ENCODE results near the gene CLIP4. TPM values are rescaled to one million over a fixed set of nuclear protein-coding genes. Genes with fewer than 3 reads are reported as not detected.

Gene CLIP4
- total RNA-seq, 1 experiment from 2014 or later = 0.39 TPM

DNA sequence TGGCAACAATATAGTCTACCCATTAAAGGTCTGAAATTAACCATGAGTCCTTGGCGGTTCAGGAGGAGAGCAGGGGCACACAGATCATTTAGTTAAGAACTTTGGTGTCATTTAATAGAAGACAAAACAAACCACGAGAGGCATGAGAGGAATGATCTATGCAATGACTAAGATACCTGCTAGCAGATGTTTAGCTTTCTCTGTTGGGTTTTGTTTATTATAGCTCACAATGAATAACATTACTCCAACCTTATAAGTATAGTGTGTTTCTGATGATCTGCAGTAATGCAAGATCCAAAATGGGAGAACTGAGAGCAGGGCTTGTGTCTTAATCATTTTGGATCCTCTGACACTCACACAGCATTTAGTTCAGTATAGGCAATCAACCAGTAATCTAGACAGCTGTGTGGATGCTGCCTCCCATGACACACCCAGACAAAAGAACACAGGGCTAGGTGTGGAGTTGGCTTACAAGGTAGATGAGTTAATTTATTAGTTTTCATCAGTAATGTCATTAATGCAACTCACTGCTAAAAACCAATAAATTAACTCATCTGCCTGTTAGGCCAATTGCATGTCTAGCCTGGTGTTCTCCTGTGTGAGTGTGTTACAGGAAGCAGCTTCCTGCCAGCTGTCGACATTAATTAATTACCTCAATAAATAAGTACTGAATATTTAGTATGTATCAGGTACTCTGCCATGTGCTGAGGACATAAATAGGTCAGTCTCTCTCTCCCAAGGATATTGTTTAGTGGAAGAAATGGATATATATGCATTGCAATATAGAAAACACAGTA lies 92.3 kb downstream of the CLIP4 start (continued):
- TF ChIP-seq, protein P1, sequence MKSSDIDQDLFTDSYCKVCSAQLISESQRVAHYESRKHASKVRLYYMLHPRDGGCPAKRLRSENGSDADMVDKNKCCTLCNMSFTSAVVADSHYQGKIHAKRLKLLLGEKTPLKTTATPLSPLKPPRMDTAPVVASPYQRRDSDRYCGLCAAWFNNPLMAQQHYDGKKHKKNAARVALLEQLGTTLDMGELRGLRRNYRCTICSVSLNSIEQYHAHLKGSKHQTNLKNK (CRISPR knock-in tag; IDR thresholded peaks at IDR 0.05) = no peak

DNA sequence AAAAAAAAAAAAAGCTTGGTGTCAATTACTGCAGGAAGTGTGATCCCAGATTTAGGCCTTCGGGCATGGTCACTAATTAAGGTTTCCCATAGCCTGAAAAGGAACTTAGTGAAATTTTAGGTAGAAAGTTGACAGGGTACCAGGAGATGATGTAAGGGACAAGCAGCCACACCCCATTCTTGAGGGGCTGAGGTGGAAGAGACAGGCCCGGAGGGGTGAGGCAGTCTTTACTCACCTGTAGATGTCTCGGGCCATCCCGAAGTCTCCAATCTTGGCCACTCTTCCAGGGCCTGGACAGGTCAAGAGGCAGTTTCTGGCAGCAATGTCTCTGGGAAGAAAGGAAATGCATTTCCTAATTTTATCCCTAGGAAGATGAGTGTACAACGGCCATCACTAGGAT lies 94.3 kb downstream of the CLIP4 start:
- ChIA-PET POLR2A (no interaction called here), CTCF (interaction anchor here (0.7 to 1.3 kb wide), 2 partner anchors 35 to 251 kb away, joined by 3 to 5 read pairs; no protein-coding TSS in a partner anchor)
- no peak for ATAC-seq
- H3K36me3 Mint-ChIP-seq = no peaks in the 10 kb centered on the region
- H3K4me1 Mint-ChIP-seq = peaks cover 11% of the 10 kb centered on the region
- no peak overlapping the region for H3K4me3 Mint-ChIP-seq
- no peak for DNase-seq (ENCODE audit: low spot score)
- H3K27ac Mint-ChIP-seq = no peak overlapping the region
- TF ChIP-seq, protein P2, sequence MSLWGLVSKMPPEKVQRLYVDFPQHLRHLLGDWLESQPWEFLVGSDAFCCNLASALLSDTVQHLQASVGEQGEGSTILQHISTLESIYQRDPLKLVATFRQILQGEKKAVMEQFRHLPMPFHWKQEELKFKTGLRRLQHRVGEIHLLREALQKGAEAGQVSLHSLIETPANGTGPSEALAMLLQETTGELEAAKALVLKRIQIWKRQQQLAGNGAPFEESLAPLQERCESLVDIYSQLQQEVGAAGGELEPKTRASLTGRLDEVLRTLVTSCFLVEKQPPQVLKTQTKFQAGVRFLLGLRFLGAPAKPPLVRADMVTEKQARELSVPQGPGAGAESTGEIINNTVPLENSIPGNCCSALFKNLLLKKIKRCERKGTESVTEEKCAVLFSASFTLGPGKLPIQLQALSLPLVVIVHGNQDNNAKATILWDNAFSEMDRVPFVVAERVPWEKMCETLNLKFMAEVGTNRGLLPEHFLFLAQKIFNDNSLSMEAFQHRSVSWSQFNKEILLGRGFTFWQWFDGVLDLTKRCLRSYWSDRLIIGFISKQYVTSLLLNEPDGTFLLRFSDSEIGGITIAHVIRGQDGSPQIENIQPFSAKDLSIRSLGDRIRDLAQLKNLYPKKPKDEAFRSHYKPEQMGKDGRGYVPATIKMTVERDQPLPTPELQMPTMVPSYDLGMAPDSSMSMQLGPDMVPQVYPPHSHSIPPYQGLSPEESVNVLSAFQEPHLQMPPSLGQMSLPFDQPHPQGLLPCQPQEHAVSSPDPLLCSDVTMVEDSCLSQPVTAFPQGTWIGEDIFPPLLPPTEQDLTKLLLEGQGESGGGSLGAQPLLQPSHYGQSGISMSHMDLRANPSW (CRISPR knock-in tag; conservative IDR thresholded peaks at IDR 0.05; ENCODE audit: low read depth) = no peak
- TF ChIP-seq, protein P3, sequence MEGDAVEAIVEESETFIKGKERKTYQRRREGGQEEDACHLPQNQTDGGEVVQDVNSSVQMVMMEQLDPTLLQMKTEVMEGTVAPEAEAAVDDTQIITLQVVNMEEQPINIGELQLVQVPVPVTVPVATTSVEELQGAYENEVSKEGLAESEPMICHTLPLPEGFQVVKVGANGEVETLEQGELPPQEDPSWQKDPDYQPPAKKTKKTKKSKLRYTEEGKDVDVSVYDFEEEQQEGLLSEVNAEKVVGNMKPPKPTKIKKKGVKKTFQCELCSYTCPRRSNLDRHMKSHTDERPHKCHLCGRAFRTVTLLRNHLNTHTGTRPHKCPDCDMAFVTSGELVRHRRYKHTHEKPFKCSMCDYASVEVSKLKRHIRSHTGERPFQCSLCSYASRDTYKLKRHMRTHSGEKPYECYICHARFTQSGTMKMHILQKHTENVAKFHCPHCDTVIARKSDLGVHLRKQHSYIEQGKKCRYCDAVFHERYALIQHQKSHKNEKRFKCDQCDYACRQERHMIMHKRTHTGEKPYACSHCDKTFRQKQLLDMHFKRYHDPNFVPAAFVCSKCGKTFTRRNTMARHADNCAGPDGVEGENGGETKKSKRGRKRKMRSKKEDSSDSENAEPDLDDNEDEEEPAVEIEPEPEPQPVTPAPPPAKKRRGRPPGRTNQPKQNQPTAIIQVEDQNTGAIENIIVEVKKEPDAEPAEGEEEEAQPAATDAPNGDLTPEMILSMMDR (IDR thresholded peaks at IDR 0.05) = no peak
- TF ChIP-seq ZNF121 (CRISPR knock-in tag; IDR thresholded peaks at IDR 0.05) (no peak), SMAD3 (CRISPR knock-in tag; IDR thresholded peaks at IDR 0.05; ENCODE audit: borderline replicate concordance) (no peak), PRRX2 (CRISPR knock-in tag; IDR thresholded peaks at IDR 0.05) (no peak), ETV6 (CRISPR knock-in tag; IDR thresholded peaks at IDR 0.05) (no peak), NR1H2 (CRISPR knock-in tag; IDR thresholded peaks at IDR 0.05) (no peak), EMX1 (CRISPR knock-in tag; IDR thresholded peaks at IDR 0.05) (no peak), NFYB (CRISPR knock-in tag; conservative IDR thresholded peaks at IDR 0.05; ENCODE audit: low read depth) (no peak), TEAD4 (CRISPR knock-in tag; IDR thresholded peaks at IDR 0.05) (no peak), RORB (CRISPR knock-in tag; IDR thresholded peaks at IDR 0.05) (no peak), SP1 (CRISPR knock-in tag; conservative IDR thresholded peaks at IDR 0.05) (no peak), ZNF232 (CRISPR knock-in tag; IDR thresholded peaks at IDR 0.05) (no peak)
- TF ChIP-seq, protein P4, sequence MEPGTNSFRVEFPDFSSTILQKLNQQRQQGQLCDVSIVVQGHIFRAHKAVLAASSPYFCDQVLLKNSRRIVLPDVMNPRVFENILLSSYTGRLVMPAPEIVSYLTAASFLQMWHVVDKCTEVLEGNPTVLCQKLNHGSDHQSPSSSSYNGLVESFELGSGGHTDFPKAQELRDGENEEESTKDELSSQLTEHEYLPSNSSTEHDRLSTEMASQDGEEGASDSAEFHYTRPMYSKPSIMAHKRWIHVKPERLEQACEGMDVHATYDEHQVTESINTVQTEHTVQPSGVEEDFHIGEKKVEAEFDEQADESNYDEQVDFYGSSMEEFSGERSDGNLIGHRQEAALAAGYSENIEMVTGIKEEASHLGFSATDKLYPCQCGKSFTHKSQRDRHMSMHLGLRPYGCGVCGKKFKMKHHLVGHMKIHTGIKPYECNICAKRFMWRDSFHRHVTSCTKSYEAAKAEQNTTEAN (CRISPR knock-in tag; IDR thresholded peaks at IDR 0.05) = no peak
- TF ChIP-seq, protein P5, sequence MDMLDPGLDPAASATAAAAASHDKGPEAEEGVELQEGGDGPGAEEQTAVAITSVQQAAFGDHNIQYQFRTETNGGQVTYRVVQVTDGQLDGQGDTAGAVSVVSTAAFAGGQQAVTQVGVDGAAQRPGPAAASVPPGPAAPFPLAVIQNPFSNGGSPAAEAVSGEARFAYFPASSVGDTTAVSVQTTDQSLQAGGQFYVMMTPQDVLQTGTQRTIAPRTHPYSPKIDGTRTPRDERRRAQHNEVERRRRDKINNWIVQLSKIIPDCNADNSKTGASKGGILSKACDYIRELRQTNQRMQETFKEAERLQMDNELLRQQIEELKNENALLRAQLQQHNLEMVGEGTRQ (CRISPR knock-in tag; IDR thresholded peaks at IDR 0.05) = no peak
- TF ChIP-seq, protein P6, sequence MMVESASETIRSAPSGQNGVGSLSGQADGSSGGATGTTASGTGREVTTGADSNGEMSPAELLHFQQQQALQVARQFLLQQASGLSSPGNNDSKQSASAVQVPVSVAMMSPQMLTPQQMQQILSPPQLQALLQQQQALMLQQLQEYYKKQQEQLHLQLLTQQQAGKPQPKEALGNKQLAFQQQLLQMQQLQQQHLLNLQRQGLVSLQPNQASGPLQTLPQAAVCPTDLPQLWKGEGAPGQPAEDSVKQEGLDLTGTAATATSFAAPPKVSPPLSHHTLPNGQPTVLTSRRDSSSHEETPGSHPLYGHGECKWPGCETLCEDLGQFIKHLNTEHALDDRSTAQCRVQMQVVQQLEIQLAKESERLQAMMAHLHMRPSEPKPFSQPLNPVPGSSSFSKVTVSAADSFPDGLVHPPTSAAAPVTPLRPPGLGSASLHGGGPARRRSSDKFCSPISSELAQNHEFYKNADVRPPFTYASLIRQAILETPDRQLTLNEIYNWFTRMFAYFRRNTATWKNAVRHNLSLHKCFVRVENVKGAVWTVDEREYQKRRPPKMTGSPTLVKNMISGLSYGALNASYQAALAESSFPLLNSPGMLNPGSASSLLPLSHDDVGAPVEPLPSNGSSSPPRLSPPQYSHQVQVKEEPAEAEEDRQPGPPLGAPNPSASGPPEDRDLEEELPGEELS (CRISPR knock-in tag; IDR thresholded peaks at IDR 0.05) = no peak
- H3K9me3 Mint-ChIP-seq = no peaks in the 10 kb centered on the region
- H3K27me3 Mint-ChIP-seq (ENCODE audit: low read depth) = peaks cover 11% of the 10 kb centered on the region
